ENCODE data around the gene PCSK1N. TPM values are rescaled to one million over a fixed set of nuclear protein-coding genes. Genes with fewer than 3 reads are reported as not detected.

PCSK1N gene
- total and polyA plus RNA-seq, 2 donors (not counting 3 experiments of a cell fraction or from before 2014, with no cell fraction given): 0.44 TPM; not detected in 1

DNA sequence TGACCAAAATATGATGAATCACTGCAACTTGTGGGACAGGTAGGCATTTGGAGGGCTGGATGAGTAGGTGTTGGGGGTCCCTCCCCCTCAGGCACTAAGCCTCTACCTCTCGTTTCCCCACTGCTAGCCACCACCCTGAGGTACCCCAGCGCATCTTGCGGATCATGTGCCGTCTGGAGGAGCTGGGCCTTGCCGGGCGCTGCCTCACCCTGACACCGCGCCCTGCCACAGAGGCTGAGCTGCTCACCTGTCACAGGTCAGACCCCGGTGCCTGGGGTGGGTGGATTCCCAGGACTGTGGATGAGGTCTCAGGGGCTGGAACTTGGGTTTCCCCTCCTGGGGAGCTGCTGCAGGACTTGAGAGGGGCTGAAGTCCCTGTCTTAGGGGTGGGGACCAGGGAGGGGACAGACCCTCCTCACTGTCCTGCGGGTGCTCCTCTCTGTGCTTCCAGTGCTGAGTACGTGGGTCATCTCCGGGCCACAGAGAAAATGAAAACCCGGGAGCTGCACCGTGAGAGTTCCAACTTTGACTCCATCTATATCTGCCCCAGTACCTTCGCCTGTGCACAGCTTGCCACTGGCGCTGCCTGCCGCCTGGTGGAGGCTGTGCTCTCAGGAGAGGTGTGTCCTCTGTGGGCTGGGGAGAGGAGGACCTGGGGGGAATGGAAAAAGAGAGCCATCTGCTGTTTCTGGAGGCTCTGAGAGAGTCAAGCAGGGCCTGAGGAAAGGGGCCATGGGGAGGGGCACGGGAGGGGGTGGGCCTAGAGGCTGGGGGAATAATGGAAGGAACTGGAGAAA, 19.2 kb downstream of the PCSK1N start:
- no peak overlapping the region for H3K27ac ChIP-seq (ENCODE audit: insufficient read depth, low read depth, low read length)
- no TSS peak for BruUV-seq (replicated peaks)
- intact Hi-C loops (cut with micrococcal nuclease) (no loop called here), dilution Hi-C loops (cut with MboI; ENCODE audit: extremely low pct_ligation_motif_present, low sequenced_read_pairs) (no loop called here)
- H3K9me3 ChIP-seq (replicated peaks; ENCODE audit: control insufficient read depth, insufficient read depth, low read length): no peaks in the 10 kb centered on the region
- H3K4me2 ChIP-seq (ENCODE audit: insufficient read depth, low read length): no peak overlapping the region
- DNase-seq (ENCODE audit: low read depth, low spot score): no peak
- H3K4me3 ChIP-seq (replicated peaks in 1 of 3; ENCODE audit: insufficient read depth in 1 of 3, low read depth in 1 of 3, low read length in 3 of 3): no peak overlapping the region
- no peak for FAIRE-seq
- CTCF ChIA-PET: no interaction called here
- no peak for TF ChIP-seq POLR2AphosphoS5 (IDR thresholded peaks at IDR 0.05; ENCODE audit: insufficient read depth, low read depth, low read length)
- TF ChIP-seq JUN (IDR thresholded peaks at IDR 0.05; ENCODE audit: borderline replicate concordance, insufficient read depth, insufficient read length, low read depth): no peak
- TF ChIP-seq, protein P1, sequence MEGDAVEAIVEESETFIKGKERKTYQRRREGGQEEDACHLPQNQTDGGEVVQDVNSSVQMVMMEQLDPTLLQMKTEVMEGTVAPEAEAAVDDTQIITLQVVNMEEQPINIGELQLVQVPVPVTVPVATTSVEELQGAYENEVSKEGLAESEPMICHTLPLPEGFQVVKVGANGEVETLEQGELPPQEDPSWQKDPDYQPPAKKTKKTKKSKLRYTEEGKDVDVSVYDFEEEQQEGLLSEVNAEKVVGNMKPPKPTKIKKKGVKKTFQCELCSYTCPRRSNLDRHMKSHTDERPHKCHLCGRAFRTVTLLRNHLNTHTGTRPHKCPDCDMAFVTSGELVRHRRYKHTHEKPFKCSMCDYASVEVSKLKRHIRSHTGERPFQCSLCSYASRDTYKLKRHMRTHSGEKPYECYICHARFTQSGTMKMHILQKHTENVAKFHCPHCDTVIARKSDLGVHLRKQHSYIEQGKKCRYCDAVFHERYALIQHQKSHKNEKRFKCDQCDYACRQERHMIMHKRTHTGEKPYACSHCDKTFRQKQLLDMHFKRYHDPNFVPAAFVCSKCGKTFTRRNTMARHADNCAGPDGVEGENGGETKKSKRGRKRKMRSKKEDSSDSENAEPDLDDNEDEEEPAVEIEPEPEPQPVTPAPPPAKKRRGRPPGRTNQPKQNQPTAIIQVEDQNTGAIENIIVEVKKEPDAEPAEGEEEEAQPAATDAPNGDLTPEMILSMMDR (IDR thresholded peaks at IDR 0.05; ENCODE audit: extremely low read depth in 1 of 2, insufficient read depth in 1 of 2, low read depth in 1 of 2, low read length in 2 of 2): no peak
- no peak for TF ChIP-seq EZH2 (IDR thresholded peaks at IDR 0.05; ENCODE audit: borderline replicate concordance, low read depth, low read length, severe bottlenecking)
- no peak for TF ChIP-seq FOS (IDR thresholded peaks at IDR 0.05; ENCODE audit: borderline replicate concordance, insufficient read depth, low read length)
- TF ChIP-seq MAX (IDR thresholded peaks at IDR 0.05; ENCODE audit: insufficient read depth, insufficient read length): no peak
- TF ChIP-seq GATA2 (IDR thresholded peaks at IDR 0.05; ENCODE audit: insufficient read depth, insufficient read length, low read depth, low read length): no peak
- TF ChIP-seq POLR2A (IDR thresholded peaks at IDR 0.05; ENCODE audit: low read depth, low read length): no peak
- TF ChIP-seq MYC (IDR thresholded peaks at IDR 0.05; ENCODE audit: low read depth, low read length): no peak
- H4K20me1 ChIP-seq (replicated peaks; ENCODE audit: control insufficient read depth, extremely low read depth, insufficient read depth, low read length): no peaks in the 10 kb centered on the region
- no peak overlapping the region for H3K9ac ChIP-seq (replicated peaks; ENCODE audit: extremely low read depth, insufficient read depth, low read length)
- no peak overlapping the region for H2AFZ ChIP-seq (ENCODE audit: low read depth, low read length)
- H3K27me3 ChIP-seq (ENCODE audit: control insufficient read depth in 2 of 2, insufficient read depth in 2 of 2, low read length in 2 of 2): no peaks in the 10 kb centered on the region
- POLR2A ChIA-PET: no interaction called here
- H3K79me2 ChIP-seq (ENCODE audit: control insufficient read depth, insufficient read depth, low read length): no peaks in the 10 kb centered on the region
- H3K36me3 ChIP-seq (ENCODE audit: control insufficient read depth in 2 of 2, extremely low read depth in 1 of 2, insufficient read depth in 2 of 2, low read length in 2 of 2): peaks cover 0 to 2% of the 10 kb centered on the region in 2 experiments
- H3K4me1 ChIP-seq (ENCODE audit: control insufficient read depth, extremely low read depth, insufficient read depth, low read length): no peaks in the 10 kb centered on the region
- no peaks in the 10 kb centered on the region for H3K9me1 ChIP-seq (replicated peaks; ENCODE audit: control insufficient read depth, extremely low read depth, insufficient read depth, low read length)

Data from endothelial cell of umbilical vein (primary cell).